Stomach (tissue), 4 donors: ENCODE data around the gene PAK5.

Source experiments
- EP300 ChIP-seq: sonication (generic); formaldehyde crosslinking; IDR thresholded peaks from one replicate; pipeline ENCODE4 v1.6.1; 2017; ENCODE audit warnings: antibody characterized with exemption
- POLR2A ChIP-seq, 4 donors: fragments of 450-650 bp; IDR thresholded peaks; one replicate each; pipeline ENCODE4 v1.6.1; 2016; ENCODE audit warnings: antibody characterized with exemption in 4 of 4, control low read depth in 2 of 4, mild to moderate bottlenecking in 1 of 4, moderate library complexity in 1 of 4
- POLR2AphosphoS5 ChIP-seq, 3 donors: sonication (generic); formaldehyde crosslinking; IDR thresholded peaks; one replicate each; pipeline ENCODE4 v1.6.1; 2016; ENCODE audit warnings: antibody characterized with exemption in 3 of 3
- TF ChIP-seq, protein P1 (sequence below), 7 experiments: fragments of 450-650 bp in 4 of 7; fragments of 200-600 bp in 3 of 7; sonication (generic) in 3 of 7; IDR thresholded peaks; one replicate each; pipeline ENCODE4 v1.5.1; 2016 to 2019; ENCODE audit warnings: antibody characterized with exemption in 7 of 7, control low read depth in 2 of 7, mild to moderate bottlenecking in 1 of 7

DNA sequence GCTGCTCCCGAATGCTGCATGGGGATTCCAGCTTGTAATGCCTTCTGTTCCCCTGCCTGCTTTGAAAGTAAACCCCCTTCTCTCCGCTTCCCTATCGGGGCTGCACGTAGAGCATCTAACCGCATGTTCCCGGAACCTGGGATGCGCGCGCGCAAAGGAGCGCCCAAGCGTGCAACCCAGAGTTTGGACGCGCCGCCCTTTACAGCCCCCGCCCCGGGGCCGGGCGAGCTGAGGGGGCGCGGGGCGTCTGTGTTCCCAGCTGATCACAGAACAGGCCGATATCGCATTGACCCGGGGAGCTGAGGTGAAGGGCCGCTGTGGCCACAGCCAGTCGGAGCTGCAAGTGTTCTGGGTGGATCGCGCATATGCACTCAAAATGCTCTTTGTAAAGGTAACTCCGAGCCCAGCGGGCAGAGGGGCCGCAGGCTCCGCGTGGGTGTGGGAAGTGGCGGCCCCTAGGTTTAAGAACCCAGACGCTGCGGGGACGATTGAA, 323.1 kb downstream of the PAK5 start:
- TF ChIP-seq, protein P1, sequence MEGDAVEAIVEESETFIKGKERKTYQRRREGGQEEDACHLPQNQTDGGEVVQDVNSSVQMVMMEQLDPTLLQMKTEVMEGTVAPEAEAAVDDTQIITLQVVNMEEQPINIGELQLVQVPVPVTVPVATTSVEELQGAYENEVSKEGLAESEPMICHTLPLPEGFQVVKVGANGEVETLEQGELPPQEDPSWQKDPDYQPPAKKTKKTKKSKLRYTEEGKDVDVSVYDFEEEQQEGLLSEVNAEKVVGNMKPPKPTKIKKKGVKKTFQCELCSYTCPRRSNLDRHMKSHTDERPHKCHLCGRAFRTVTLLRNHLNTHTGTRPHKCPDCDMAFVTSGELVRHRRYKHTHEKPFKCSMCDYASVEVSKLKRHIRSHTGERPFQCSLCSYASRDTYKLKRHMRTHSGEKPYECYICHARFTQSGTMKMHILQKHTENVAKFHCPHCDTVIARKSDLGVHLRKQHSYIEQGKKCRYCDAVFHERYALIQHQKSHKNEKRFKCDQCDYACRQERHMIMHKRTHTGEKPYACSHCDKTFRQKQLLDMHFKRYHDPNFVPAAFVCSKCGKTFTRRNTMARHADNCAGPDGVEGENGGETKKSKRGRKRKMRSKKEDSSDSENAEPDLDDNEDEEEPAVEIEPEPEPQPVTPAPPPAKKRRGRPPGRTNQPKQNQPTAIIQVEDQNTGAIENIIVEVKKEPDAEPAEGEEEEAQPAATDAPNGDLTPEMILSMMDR (IDR thresholded peaks at IDR 0.05): no peak
- TF ChIP-seq EP300: no peak
- TF ChIP-seq POLR2A (IDR thresholded peaks at IDR 0.05): no peak
- TF ChIP-seq POLR2AphosphoS5 (IDR thresholded peaks at IDR 0.05): no peak
